ENCODE results near the gene CES2. TPM values are rescaled to one million over a fixed set of nuclear protein-coding genes. Genes with fewer than 3 reads are reported as not detected.

Gene CES2
- total RNA-seq, 1 donor = 37.6 TPM

GRCh38 chr16:66898207-66898606, 37.1 kb upstream of the CES2 start:
- no peak overlapping the region for H3K4me3 ChIP-seq (ENCODE audit: low read depth, low read length)
- no peak for TF ChIP-seq CTCF (IDR thresholded peaks at IDR 0.05; ENCODE audit: insufficient read depth, low read length)
- DNase-seq (ENCODE audit: low read depth) = peak; percentile 78

- DNase-seq (ENCODE audit: low read depth) = no peak
- TF ChIP-seq CTCF (IDR thresholded peaks at IDR 0.05; ENCODE audit: insufficient read depth, low read length) = no peak
- H3K4me3 ChIP-seq (ENCODE audit: low read depth, low read length) = no peak overlapping the region
Observed at GRCh38 chr16:66898933-66899309, 36.4 kb upstream of the CES2 start.

GRCh38 chr16:66899310-66899944, 35.9 kb upstream of the CES2 start:
- no peak for TF ChIP-seq CTCF (IDR thresholded peaks at IDR 0.05; ENCODE audit: insufficient read depth, low read length)
- H3K4me3 ChIP-seq (ENCODE audit: low read depth, low read length) = no peak overlapping the region
- peak; percentile 78 for DNase-seq (ENCODE audit: low read depth)

GRCh38 chr16:66899945-66900710, 35.2 kb upstream of the CES2 start:
- peak; percentile 78 for DNase-seq (ENCODE audit: low read depth)
- no peak for TF ChIP-seq CTCF (IDR thresholded peaks at IDR 0.05; ENCODE audit: insufficient read depth, low read length)
- H3K4me3 ChIP-seq (ENCODE audit: low read depth, low read length) = no peak overlapping the region

GRCh38 chr16:66900721-66901441, 34.4 kb upstream of the CES2 start:
- no peak overlapping the region for H3K4me3 ChIP-seq (ENCODE audit: low read depth, low read length)
- TF ChIP-seq CTCF (IDR thresholded peaks at IDR 0.05; ENCODE audit: insufficient read depth, low read length) = no peak
- peak; percentile 55 for DNase-seq (ENCODE audit: low read depth)

GRCh38 chr16:66901626-66902025, 33.7 kb upstream of the CES2 start:
- DNase-seq (ENCODE audit: low read depth) = no peak
- no peak overlapping the region for H3K4me3 ChIP-seq (ENCODE audit: low read depth, low read length)
- TF ChIP-seq CTCF (IDR thresholded peaks at IDR 0.05; ENCODE audit: insufficient read depth, low read length) = no peak

Measured in fibroblast of the aortic adventitia (primary cell).